ENCODE measurements around the gene SFRP5. TPM values are rescaled to one million over a fixed set of nuclear protein-coding genes. Genes with fewer than 3 reads are reported as not detected.

The SFRP5 gene
- total and polyA plus RNA-seq, 4 donors = 3.6 to 15.1 (median 6.5) TPM

DNA sequence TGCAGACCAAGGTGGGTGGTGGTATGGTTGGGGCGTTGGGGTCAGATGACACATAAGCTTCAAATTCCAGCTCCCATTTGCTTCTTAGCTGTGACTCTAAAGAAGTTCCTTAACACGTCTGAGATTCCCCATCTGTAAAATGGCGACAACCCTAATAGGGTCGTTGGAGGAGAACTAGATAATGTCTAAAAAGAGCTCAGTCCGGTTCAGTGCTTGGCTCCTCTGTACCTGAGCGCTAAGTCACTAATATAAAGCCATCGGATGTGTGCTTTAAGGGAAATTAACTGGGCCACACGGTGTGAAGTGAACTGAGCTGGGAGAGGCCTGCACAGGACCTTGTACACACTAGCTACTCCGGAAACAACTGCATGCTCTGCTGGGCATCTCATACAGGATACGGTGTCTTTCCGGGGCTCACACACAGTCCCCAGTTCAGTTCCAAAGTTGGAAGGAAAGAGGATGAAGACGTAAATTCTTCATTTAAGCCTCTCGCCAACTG is 35.3 kb downstream of the SFRP5 start:
- Histone ChIP-seq H3K27me3 (ENCODE audit: control insufficient read depth in 4 of 4, insufficient read depth in 4 of 4, low read length in 3 of 4) (no peaks in the 10 kb centered on the region), H3K27ac (ENCODE audit: low read depth in 1 of 2, low read length in 2 of 2) (peak overlapping the region; percentile 90 to 96), H3K4me1 (ENCODE audit: control insufficient read depth in 4 of 4, insufficient read depth in 4 of 4, low read length in 3 of 4) (peaks cover 4 to 17% (median 10%) of the 10 kb centered on the region in 4 donors), H3K9me3 (ENCODE audit: control insufficient read depth in 4 of 4, low read length in 3 of 4) (no peaks in the 10 kb centered on the region), H3K4me3 (ENCODE audit: low read depth in 1 of 3, low read length in 3 of 3) (peak overlapping the region in 2 of 3 donors; percentile 13 to 92), H3K36me3 (ENCODE audit: control insufficient read depth in 4 of 4, insufficient read depth in 3 of 4, low read depth in 1 of 4, low read length in 3 of 4) (peaks cover 0 to 13% (median 7%) of the 10 kb centered on the region in 4 donors), H3K9ac (ENCODE audit: low read depth in 1 of 2, low read length in 2 of 2) (no peak overlapping the region)
- no peak for TF ChIP-seq SP1 (IDR thresholded peaks at IDR 0.05)
- TF ChIP-seq, protein P1, sequence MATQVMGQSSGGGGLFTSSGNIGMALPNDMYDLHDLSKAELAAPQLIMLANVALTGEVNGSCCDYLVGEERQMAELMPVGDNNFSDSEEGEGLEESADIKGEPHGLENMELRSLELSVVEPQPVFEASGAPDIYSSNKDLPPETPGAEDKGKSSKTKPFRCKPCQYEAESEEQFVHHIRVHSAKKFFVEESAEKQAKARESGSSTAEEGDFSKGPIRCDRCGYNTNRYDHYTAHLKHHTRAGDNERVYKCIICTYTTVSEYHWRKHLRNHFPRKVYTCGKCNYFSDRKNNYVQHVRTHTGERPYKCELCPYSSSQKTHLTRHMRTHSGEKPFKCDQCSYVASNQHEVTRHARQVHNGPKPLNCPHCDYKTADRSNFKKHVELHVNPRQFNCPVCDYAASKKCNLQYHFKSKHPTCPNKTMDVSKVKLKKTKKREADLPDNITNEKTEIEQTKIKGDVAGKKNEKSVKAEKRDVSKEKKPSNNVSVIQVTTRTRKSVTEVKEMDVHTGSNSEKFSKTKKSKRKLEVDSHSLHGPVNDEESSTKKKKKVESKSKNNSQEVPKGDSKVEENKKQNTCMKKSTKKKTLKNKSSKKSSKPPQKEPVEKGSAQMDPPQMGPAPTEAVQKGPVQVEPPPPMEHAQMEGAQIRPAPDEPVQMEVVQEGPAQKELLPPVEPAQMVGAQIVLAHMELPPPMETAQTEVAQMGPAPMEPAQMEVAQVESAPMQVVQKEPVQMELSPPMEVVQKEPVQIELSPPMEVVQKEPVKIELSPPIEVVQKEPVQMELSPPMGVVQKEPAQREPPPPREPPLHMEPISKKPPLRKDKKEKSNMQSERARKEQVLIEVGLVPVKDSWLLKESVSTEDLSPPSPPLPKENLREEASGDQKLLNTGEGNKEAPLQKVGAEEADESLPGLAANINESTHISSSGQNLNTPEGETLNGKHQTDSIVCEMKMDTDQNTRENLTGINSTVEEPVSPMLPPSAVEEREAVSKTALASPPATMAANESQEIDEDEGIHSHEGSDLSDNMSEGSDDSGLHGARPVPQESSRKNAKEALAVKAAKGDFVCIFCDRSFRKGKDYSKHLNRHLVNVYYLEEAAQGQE (IDR thresholded peaks at IDR 0.05) = no peak
- TF ChIP-seq EGR1 (IDR thresholded peaks at IDR 0.05; ENCODE audit: low read depth in 2 of 2) = no peak
- no peak for TF ChIP-seq TAF1 (conservative IDR thresholded peaks at IDR 0.05)
- no peak for TF ChIP-seq GABPA (IDR thresholded peaks at IDR 0.05 in 1 of 2, conservative IDR thresholded peaks at IDR 0.05 in 1 of 2)
- TF ChIP-seq RXRA (IDR thresholded peaks at IDR 0.05) = no peak
- no peak for TF ChIP-seq RAD21 (IDR thresholded peaks at IDR 0.05)
- TF ChIP-seq YY1 (IDR thresholded peaks at IDR 0.05) = no peak
- TF ChIP-seq, protein P2, sequence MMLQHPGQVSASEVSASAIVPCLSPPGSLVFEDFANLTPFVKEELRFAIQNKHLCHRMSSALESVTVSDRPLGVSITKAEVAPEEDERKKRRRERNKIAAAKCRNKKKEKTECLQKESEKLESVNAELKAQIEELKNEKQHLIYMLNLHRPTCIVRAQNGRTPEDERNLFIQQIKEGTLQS (IDR thresholded peaks at IDR 0.05) = no peak
- DNase-seq (ENCODE audit: low spot score) = no peak
- 70% methylated on average over 13 of the region's 13 CpGs for WGBS

DNA sequence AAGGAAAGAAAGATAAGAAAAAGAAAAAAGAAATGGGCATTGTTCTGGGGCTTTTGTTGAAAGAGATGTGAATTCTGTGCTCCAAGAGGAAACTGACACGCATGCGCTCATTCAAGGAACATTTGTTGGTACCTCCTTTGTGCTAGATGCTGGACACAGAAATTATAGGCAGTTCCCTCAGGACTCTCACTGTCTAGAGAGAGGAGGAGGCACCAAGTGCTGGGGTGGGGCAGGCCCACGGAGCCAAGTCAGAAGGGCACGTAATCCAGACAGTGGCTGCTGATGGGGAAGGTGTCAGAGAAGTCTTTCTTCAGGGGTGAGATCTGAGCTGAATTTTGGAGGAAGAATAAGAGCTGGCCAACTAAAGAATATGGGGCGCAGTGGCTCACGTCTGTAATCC is 37.8 kb downstream of the SFRP5 start:
- no peaks in the 10 kb centered on the region for H3K36me3 ChIP-seq (ENCODE audit: control insufficient read depth in 4 of 4, insufficient read depth in 3 of 4, low read depth in 1 of 4, low read length in 3 of 4)
- 89% methylated on average over 6 of the region's 6 CpGs for WGBS
- TF ChIP-seq, protein P3, sequence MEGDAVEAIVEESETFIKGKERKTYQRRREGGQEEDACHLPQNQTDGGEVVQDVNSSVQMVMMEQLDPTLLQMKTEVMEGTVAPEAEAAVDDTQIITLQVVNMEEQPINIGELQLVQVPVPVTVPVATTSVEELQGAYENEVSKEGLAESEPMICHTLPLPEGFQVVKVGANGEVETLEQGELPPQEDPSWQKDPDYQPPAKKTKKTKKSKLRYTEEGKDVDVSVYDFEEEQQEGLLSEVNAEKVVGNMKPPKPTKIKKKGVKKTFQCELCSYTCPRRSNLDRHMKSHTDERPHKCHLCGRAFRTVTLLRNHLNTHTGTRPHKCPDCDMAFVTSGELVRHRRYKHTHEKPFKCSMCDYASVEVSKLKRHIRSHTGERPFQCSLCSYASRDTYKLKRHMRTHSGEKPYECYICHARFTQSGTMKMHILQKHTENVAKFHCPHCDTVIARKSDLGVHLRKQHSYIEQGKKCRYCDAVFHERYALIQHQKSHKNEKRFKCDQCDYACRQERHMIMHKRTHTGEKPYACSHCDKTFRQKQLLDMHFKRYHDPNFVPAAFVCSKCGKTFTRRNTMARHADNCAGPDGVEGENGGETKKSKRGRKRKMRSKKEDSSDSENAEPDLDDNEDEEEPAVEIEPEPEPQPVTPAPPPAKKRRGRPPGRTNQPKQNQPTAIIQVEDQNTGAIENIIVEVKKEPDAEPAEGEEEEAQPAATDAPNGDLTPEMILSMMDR (IDR thresholded peaks at IDR 0.05; ENCODE audit: low read depth, low read length, missing input control) = no peak
- no peak for TF ChIP-seq EGR1 (IDR thresholded peaks at IDR 0.05; ENCODE audit: low read depth in 2 of 2)
- no peak for TF ChIP-seq JUND (IDR thresholded peaks at IDR 0.05)
- TF ChIP-seq, protein P2 (IDR thresholded peaks at IDR 0.05) = no peak
- no peak for TF ChIP-seq HNF4G (IDR thresholded peaks at IDR 0.05)
- TF ChIP-seq YY1 (IDR thresholded peaks at IDR 0.05) = no peak
- no peak for TF ChIP-seq HNF4A (conservative IDR thresholded peaks at IDR 0.05)
- TF ChIP-seq RXRA (IDR thresholded peaks at IDR 0.05) = no peak
- TF ChIP-seq, protein P4, sequence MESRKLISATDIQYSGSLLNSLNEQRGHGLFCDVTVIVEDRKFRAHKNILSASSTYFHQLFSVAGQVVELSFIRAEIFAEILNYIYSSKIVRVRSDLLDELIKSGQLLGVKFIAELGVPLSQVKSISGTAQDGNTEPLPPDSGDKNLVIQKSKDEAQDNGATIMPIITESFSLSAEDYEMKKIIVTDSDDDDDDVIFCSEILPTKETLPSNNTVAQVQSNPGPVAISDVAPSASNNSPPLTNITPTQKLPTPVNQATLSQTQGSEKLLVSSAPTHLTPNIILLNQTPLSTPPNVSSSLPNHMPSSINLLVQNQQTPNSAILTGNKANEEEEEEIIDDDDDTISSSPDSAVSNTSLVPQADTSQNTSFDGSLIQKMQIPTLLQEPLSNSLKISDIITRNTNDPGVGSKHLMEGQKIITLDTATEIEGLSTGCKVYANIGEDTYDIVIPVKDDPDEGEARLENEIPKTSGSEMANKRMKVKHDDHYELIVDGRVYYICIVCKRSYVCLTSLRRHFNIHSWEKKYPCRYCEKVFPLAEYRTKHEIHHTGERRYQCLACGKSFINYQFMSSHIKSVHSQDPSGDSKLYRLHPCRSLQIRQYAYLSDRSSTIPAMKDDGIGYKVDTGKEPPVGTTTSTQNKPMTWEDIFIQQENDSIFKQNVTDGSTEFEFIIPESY (IDR thresholded peaks at IDR 0.05) = no peak
- no peak for TF ChIP-seq RAD21 (IDR thresholded peaks at IDR 0.05)
- no peak for TF ChIP-seq NR2F2 (IDR thresholded peaks at IDR 0.05)
- TF ChIP-seq TAF1 (conservative IDR thresholded peaks at IDR 0.05) = no peak

More for the DNA sequence above, 37.8 kb downstream of the SFRP5 start:
- Histone ChIP-seq H3K27ac (ENCODE audit: low read depth in 1 of 2, low read length in 2 of 2) (no peak overlapping the region), H3K4me1 (ENCODE audit: control insufficient read depth in 4 of 4, insufficient read depth in 4 of 4, low read length in 3 of 4) (peaks cover 4 to 17% (median 10%) of the 10 kb centered on the region in 4 donors), H3K9ac (ENCODE audit: low read depth in 1 of 2, low read length in 2 of 2) (no peak overlapping the region), H3K9me3 (ENCODE audit: control insufficient read depth in 4 of 4, low read length in 3 of 4) (no peaks in the 10 kb centered on the region), H3K27me3 (ENCODE audit: control insufficient read depth in 4 of 4, insufficient read depth in 4 of 4, low read length in 3 of 4) (no peaks in the 10 kb centered on the region), H3K4me3 (ENCODE audit: low read depth in 1 of 3, low read length in 3 of 3) (no peak overlapping the region)
- DNase-seq (ENCODE audit: low spot score) = no peak
